Natural killer cell treated with Interleukin-12 subunit alpha and Interleukin-12 subunit beta and Interleukin-15 and Interleukin-18, amount 100 ng/mL, for 72 hours (primary cell): ENCODE results near the gene MPRIP. TPM values are rescaled to one million over a fixed set of nuclear protein-coding genes. Genes with fewer than 3 reads are reported as not detected.

Experiments used
- ATAC-seq, 2 donors: fragments of 150-1000 bp; cut with Tn5 transposase in 1 of 2; sonication (Bioruptor Pico), chemical (Tn5 transposase) in 1 of 2; 2 replicates each; pipeline ENCODE4 v1.10.0; 2021
- DNase-seq: peaks from one replicate; pipeline ENCODE4 v3.0.0; 2022; ENCODE audit warnings: low spot score
- H3K27ac Mint-ChIP-seq, 2 donors: 1 replicate in 1 of 2; 2 replicates in 1 of 2; pipeline ENCODE4 v1.8.0; 2022; ENCODE audit warnings: mixed read lengths in 2 of 2, mild to moderate bottlenecking in 1 of 2, moderate library complexity in 1 of 2
- H3K27me3 Mint-ChIP-seq, 2 donors: 1 replicate in 1 of 2; 2 replicates in 1 of 2; pipeline ENCODE4 v1.8.0; 2022; ENCODE audit warnings: mixed read lengths in 2 of 2
- H3K36me3 Mint-ChIP-seq: one replicate; pipeline ENCODE4 v1.8.0; 2022; ENCODE audit warnings: mixed read lengths
- H3K4me1 Mint-ChIP-seq, 2 donors: 1 replicate in 1 of 2; 2 replicates in 1 of 2; pipeline ENCODE4 v1.8.0; 2022; ENCODE audit warnings: low read depth in 2 of 2, mixed read lengths in 2 of 2, mild to moderate bottlenecking in 1 of 2
- H3K4me3 Mint-ChIP-seq: one replicate; pipeline ENCODE4 v1.8.0; 2022; ENCODE audit warnings: mixed read lengths
- H3K9me3 Mint-ChIP-seq: 2 replicates; pipeline ENCODE4 v1.8.0; 2022; ENCODE audit warnings: mixed read lengths
- total RNA-seq, 2 donors: library from RNA; stranded (reverse); gene quantifications; one replicate each; pipeline ENCODE4 v1.2.3, GENCODE V29; 2022

Gene MPRIP
- total RNA-seq, 2 donors from 2014 or later = 158 to 216 TPM

DNA sequence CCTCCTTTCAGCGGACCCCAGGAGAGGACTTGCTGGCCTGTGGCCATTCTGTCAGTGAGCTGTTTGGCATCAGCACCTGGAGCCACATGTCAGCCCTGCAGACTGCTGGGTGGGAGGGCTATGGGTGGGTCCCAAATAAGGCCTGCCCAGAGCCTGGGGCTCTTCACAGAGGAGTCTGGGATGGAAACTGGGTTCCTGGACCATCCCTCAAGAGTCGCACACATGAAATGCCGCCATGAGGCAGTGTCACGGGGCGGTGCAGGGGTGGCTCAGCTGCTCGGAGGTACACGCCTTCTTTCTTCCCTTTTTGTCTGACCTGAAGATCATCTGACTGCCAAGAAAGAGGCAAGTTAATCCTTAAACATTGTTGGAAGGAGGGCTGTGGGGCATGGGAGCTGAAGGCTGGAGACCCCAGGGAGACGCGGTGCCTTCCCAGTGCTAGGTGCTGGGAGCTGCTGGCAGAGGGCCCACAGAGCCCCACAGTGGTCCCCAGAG, 14.8 kb downstream of the MPRIP start:
- H3K4me1 Mint-ChIP-seq = peaks cover 26 to 29% of the 10 kb centered on the region in 2 donors
- H3K27ac Mint-ChIP-seq = no peak overlapping the region
- DNase-seq = no peak
- no peak overlapping the region for H3K4me3 Mint-ChIP-seq
- ATAC-seq = no peak
- H3K9me3 Mint-ChIP-seq = no peaks in the 10 kb centered on the region
- no peaks in the 10 kb centered on the region for H3K36me3 Mint-ChIP-seq
- H3K27me3 Mint-ChIP-seq = no peaks in the 10 kb centered on the region

GRCh38 chr17:17058304-17058703, 16.0 kb downstream of the MPRIP start:
- H3K4me1 Mint-ChIP-seq = peaks cover 28 to 33% of the 10 kb centered on the region in 2 donors
- no peaks in the 10 kb centered on the region for H3K36me3 Mint-ChIP-seq
- H3K27me3 Mint-ChIP-seq = no peaks in the 10 kb centered on the region
- no peaks in the 10 kb centered on the region for H3K9me3 Mint-ChIP-seq
- peak; percentile 60 for DNase-seq
- no peak overlapping the region for H3K27ac Mint-ChIP-seq
- ATAC-seq = no peak
- no peak overlapping the region for H3K4me3 Mint-ChIP-seq

GRCh38 chr17:17059301-17059890, 17.1 kb downstream of the MPRIP start:
- Mint-ChIP-seq H3K9me3 (no peaks in the 10 kb centered on the region), H3K27ac (no peak overlapping the region), H3K4me3 (no peak overlapping the region), H3K36me3 (no peaks in the 10 kb centered on the region), H3K27me3 (no peaks in the 10 kb centered on the region), H3K4me1 (peaks cover 25 to 35% of the 10 kb centered on the region in 2 donors)
- ATAC-seq = no peak
- DNase-seq = peak; percentile 55

DNA sequence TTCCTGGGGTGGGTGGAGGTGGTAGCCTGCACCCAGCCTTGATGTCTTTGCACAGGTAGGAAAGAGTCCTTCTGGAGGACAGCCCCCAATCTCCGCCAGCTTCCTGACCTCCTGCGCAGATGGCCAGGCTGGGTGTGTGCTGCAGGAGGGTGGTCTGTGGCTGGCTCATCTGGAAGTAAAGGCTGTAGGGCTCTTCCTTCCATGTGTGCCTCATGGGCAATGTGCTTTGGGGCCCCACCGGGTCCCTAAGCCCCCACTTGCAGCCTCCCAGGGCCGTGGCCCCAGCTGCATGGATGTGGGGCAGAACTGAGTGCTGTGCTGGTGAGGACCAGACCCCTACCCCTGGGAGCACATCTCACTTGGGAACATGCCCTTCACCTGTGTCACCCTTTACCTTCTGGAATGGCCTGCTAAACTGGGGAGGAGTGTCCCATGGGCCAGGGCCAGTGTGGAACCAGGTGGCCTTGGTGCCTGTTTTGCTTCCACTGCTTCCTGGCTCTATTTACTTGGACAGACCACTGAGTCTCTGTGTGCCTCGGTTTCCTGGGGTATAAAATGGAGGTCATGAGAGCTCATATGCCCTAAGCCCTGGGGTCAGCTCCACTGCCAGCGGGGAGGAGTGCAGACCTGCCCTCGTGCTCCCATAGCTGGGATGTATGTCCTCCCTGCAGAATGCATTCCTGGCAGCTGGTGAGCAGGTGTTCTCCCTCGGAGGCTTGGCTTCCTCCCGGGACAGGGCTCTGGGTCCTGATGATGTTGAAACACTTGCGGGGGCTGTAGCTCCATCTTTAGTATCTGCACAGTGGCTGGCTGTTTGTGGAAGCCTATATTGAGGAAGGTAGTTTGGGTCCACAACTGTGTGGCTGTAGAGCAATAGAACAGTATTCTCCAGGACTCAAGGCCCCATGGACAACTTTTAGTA, 18.0 kb downstream of the MPRIP start:
- H3K4me3 Mint-ChIP-seq = no peak overlapping the region
- no peaks in the 10 kb centered on the region for H3K27me3 Mint-ChIP-seq
- no peaks in the 10 kb centered on the region for H3K9me3 Mint-ChIP-seq
- no peak overlapping the region for H3K27ac Mint-ChIP-seq
- ATAC-seq (no peak), DNase-seq (peak; percentile 42)
- no peaks in the 10 kb centered on the region for H3K36me3 Mint-ChIP-seq
- peaks cover 33 to 39% of the 10 kb centered on the region in 2 donors for H3K4me1 Mint-ChIP-seq

DNA sequence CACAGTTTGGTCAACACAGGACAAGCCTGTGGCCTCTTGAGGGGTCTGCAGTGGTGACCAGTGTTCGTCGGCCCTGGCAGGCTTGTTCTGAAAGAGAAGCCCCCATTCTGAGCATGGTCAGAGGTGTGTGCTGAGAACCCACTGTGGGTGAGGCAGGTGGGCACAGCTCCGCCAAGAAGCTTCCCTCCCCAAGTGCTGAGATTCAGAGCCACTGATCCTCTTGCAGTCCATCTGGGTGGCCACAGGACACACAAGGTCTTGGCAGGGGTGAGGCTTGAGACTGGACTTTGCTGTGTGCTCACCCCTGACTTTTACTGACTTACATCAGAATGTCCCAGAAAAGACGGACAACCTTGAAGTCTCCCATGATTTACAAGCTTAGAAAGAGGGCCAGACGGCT, 18.7 kb downstream of the MPRIP start:
- no peak overlapping the region for H3K4me3 Mint-ChIP-seq
- H3K9me3 Mint-ChIP-seq = no peaks in the 10 kb centered on the region
- ATAC-seq = no peak
- peaks cover 38 to 44% of the 10 kb centered on the region in 2 donors for H3K4me1 Mint-ChIP-seq
- no peak overlapping the region for H3K27ac Mint-ChIP-seq
- no peaks in the 10 kb centered on the region for H3K36me3 Mint-ChIP-seq
- no peaks in the 10 kb centered on the region for H3K27me3 Mint-ChIP-seq
- DNase-seq = peak; percentile 28

DNA sequence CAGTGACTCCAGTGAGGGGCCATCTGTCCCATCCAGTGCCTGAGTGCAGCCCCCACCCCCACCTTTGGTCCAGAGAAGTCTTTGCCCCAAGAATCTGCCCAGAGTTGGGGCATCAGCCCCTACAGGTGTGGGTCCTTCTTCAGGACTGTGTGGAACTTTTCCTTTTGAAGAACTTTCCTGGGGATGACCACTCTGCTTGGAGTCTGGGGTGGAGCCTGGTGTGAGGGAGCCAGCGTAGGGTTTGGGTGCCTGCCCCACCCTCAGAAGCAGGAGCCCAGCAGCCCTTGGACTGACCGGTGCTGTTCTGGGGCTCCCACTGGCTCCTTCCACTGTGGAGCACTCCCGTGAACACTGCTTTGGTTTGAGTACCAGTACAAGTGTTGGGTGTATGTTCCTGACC, 19.3 kb downstream of the MPRIP start:
- Mint-ChIP-seq H3K27ac (no peak overlapping the region), H3K4me1 (peaks cover 41 to 46% of the 10 kb centered on the region in 2 donors)

GRCh38 chr17:17062356-17062755, 20.1 kb downstream of the MPRIP start:
- ATAC-seq = no peak

More for the DNA sequence above, 19.3 kb downstream of the MPRIP start:
- Mint-ChIP-seq H3K4me3 (no peak overlapping the region), H3K36me3 (no peaks in the 10 kb centered on the region), H3K9me3 (no peaks in the 10 kb centered on the region), H3K27me3 (no peaks in the 10 kb centered on the region)
- DNase-seq (no peak), ATAC-seq (peak; percentile 11 to 15)

DNA sequence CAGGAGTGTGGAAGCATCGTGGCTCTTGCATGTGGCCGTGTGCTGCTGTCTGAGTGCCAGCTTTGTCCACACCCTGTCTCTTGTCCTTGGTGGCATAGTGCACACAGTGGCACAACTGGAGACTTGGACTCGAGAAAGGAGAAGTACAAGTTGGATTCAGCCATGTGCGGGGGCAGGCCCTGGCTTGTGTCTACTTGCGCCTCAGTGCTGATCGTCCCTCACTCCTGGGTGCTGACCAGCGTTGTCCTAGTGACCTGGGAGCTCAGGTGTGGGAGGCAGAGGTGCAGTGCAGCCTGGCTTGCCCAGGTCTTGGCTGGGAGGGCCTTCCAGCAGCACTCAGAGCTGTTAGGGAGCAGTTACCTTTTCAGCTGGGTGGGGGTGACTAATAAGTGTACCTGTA, 20.6 kb downstream of the MPRIP start:
- H3K4me3 Mint-ChIP-seq = no peak overlapping the region
- no peaks in the 10 kb centered on the region for H3K27me3 Mint-ChIP-seq
- H3K4me1 Mint-ChIP-seq = peaks cover 43 to 46% of the 10 kb centered on the region in 2 donors

More at GRCh38 chr17:17062356-17062755, 20.1 kb downstream of the MPRIP start:
- Mint-ChIP-seq H3K4me3 (no peak overlapping the region), H3K36me3 (no peaks in the 10 kb centered on the region), H3K4me1 (peaks cover 41 to 46% of the 10 kb centered on the region in 2 donors), H3K27ac (peak overlapping the region in 1 of 2 donors; percentile 36), H3K27me3 (no peaks in the 10 kb centered on the region), H3K9me3 (no peaks in the 10 kb centered on the region)
- no peak for DNase-seq

GRCh38 chr17:17063546-17064122, 21.4 kb downstream of the MPRIP start:
- Mint-ChIP-seq H3K9me3 (no peaks in the 10 kb centered on the region), H3K27me3 (no peaks in the 10 kb centered on the region), H3K36me3 (no peaks in the 10 kb centered on the region), H3K4me3 (no peak overlapping the region), H3K4me1 (peaks cover 40 to 46% of the 10 kb centered on the region in 2 donors), H3K27ac (peak overlapping the region; percentile 12 to 36)
- ATAC-seq = no peak
- no peak for DNase-seq

More for the DNA sequence above, 20.6 kb downstream of the MPRIP start:
- no peaks in the 10 kb centered on the region for H3K36me3 Mint-ChIP-seq
- H3K9me3 Mint-ChIP-seq = no peaks in the 10 kb centered on the region
- ATAC-seq (no peak), DNase-seq (peak; percentile 50)
- peak overlapping the region; percentile 12 to 36 for H3K27ac Mint-ChIP-seq

DNA sequence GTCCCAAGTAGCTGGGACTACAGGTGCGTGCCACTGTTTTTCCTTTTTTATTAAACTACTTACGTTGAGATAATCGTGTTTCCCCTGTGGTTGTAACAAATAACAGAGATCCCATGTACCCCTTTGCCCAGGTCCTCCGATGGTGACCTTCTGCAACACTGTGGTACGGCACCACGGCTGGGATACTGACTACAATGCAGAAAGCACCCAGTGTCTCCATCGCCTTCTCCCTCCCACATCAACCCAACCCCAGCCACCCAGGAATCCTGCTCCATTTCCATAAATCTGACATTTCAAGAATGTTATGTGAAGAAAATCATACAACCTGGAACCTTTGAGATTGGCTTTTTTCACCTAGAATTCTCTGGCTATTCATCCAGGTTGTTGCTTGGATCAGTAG, 22.1 kb downstream of the MPRIP start:
- H3K4me3 Mint-ChIP-seq = no peak overlapping the region

DNA sequence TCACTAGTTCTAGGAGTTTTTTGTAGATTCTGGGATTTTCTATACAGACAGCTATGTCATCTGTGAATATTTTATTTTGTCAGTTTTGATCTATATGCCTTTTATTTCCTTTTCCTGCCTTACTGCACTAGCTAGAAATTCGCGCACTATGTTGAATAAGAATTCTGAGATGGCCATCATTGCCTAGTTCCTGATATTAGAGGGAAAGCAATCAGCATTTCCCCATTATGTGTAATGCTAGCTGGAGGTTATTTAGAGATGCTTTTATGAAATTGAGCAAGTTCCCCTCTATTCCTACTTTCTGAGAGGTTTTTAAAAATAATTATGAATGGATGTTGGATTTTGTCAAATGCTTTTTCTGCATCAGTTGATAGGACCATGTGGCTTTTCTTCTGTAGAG, 23.8 kb downstream of the MPRIP start:
- Mint-ChIP-seq H3K4me1 (peaks cover 33 to 61% of the 10 kb centered on the region in 2 donors), H3K27me3 (no peaks in the 10 kb centered on the region), H3K27ac (no peak overlapping the region), H3K9me3 (no peaks in the 10 kb centered on the region), H3K36me3 (peaks cover 14% of the 10 kb centered on the region), H3K4me3 (no peak overlapping the region)
- no peak for DNase-seq
- no peak for ATAC-seq

More for the DNA sequence above, 22.1 kb downstream of the MPRIP start:
- Mint-ChIP-seq H3K9me3 (no peaks in the 10 kb centered on the region), H3K4me1 (peaks cover 39 to 51% of the 10 kb centered on the region in 2 donors), H3K27me3 (no peaks in the 10 kb centered on the region), H3K27ac (no peak overlapping the region), H3K36me3 (no peaks in the 10 kb centered on the region)
- no peak for DNase-seq
- ATAC-seq = no peak

DNA sequence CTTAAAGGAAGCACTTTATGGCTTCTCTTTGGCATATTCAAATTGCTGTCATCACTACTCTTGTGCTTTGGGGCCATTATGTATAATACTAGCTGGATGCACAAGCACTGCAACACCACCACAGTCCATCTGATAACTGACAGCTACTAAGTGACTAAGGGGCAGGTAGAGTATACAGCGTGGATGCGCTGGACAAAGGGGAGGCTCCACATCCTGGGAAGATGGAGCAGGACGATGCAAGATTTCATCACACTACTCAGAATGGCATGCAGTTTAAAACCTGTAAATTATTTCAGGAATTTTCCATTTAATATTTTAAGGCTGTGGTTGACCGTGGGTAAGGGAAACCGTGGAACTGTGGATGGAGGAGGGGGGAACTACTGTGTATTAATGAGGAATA, 25.0 kb downstream of the MPRIP start:
- H3K9me3 Mint-ChIP-seq = no peaks in the 10 kb centered on the region
- H3K4me1 Mint-ChIP-seq = peaks cover 39 to 60% of the 10 kb centered on the region in 2 donors
- DNase-seq = no peak
- ATAC-seq = no peak
- no peak overlapping the region for H3K4me3 Mint-ChIP-seq
- no peak overlapping the region for H3K27ac Mint-ChIP-seq
- no peaks in the 10 kb centered on the region for H3K27me3 Mint-ChIP-seq
- H3K36me3 Mint-ChIP-seq = peaks cover 14% of the 10 kb centered on the region

DNA sequence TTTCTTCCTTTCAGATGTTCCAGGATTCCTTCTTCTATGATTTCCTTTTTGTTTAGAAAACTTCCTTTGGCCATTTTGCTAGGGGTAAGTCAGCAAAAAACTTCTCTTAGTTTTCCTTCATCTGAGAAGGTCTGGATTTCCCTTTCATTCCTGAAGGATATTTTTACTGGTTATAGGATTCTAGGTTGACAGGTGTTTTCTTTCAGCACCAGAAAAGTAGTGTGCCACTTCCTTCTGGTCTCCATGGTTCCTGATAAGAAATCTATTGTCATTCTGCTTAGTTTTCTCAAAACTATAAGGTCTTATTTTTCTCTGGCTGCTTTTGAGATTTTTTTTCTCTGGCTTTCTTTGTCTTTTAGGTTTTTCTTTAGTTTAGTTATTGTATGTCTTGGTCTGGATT, 27.6 kb downstream of the MPRIP start:
- Mint-ChIP-seq H3K4me1 (peaks cover 36 to 54% of the 10 kb centered on the region in 2 donors), H3K9me3 (no peaks in the 10 kb centered on the region), H3K4me3 (no peak overlapping the region), H3K27me3 (no peaks in the 10 kb centered on the region), H3K36me3 (peaks cover 14% of the 10 kb centered on the region), H3K27ac (no peak overlapping the region)
- DNase-seq (no peak), ATAC-seq (no peak)

DNA sequence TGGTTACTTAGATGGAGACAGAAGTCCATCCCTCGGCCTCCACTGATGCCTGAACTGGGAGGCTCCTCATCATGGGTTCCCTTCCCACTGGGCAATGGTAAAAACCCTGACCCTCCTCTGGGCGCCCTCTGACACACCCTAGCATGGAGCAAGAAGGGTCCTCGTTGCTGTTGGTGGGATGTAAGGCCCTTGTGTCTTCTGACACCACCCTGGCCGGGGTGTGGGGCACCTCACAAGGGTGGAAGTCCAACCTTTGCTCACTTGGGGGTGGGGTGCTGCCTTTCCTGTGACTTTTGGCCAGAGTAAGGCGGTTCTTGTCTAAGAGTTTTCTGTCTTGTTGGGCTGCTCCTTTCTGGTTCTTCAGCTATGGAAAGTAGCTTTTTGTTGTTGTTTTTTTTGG, 28.7 kb downstream of the MPRIP start:
- DNase-seq (no peak), ATAC-seq (no peak)
- Mint-ChIP-seq H3K27me3 (no peaks in the 10 kb centered on the region), H3K9me3 (no peaks in the 10 kb centered on the region), H3K27ac (no peak overlapping the region), H3K4me1 (peaks cover 37 to 55% of the 10 kb centered on the region in 2 donors), H3K36me3 (peaks cover 14% of the 10 kb centered on the region), H3K4me3 (no peak overlapping the region)
